Breast epithelium (tissue), 4 donors: Measurements from ENCODE around the gene MUC2. TPM values are rescaled to one million over a fixed set of nuclear protein-coding genes. Genes with fewer than 3 reads are reported as not detected.

Experiments used
- DNase-seq, 2 donors: peaks; one replicate each; pipeline ENCODE4 v3.0.0-alpha.2; 2019; ENCODE audit warnings: low spot score in 2 of 2
- H3K27ac ChIP-seq, 2 donors: fragments of 200-600 bp; sonication (generic) in 1 of 2; one replicate each; pipeline ENCODE4 v1.5.1; 2016 to 2019; ENCODE audit warnings: mild to moderate bottlenecking in 1 of 2
- H3K27me3 ChIP-seq, 2 donors: fragments of 200-600 bp; sonication (generic) in 1 of 2; one replicate each; pipeline versions ENCODE4 v1.5.1 to v1.6.0; 2017 to 2019; ENCODE audit warnings: control low read depth in 1 of 2, mild to moderate bottlenecking in 1 of 2
- H3K36me3 ChIP-seq: fragments of 200-600 bp; one replicate; pipeline ENCODE4 v1.5.1; 2019
- H3K4me1 ChIP-seq, 2 donors: fragments of 200-600 bp; sonication (generic); one replicate each; pipeline ENCODE4 v1.5.1; 2016 to 2019; ENCODE audit warnings: control low read depth in 1 of 2
- H3K4me3 ChIP-seq, 3 donors: fragments of 200-600 bp; sonication (generic); 1 replicate in 2 of 3; 2 replicates in 1 of 3; pipeline ENCODE4 v1.5.1; 2016 to 2019; ENCODE audit warnings: mild to moderate bottlenecking in 3 of 3, moderate library complexity in 2 of 3
- H3K9me3 ChIP-seq, 2 donors: fragments of 200-600 bp; sonication (generic) in 1 of 2; one replicate each; pipeline ENCODE4 v1.5.1; 2016 to 2019; ENCODE audit warnings: control low read depth in 1 of 2
- POLR2A ChIP-seq: fragments of 450-650 bp; IDR thresholded peaks from one replicate; pipeline ENCODE4 v1.6.1; 2016; ENCODE audit warnings: antibody characterized with exemption, mild to moderate bottlenecking, moderate library complexity
- POLR2AphosphoS5 ChIP-seq, 3 donors: sonication (generic); formaldehyde crosslinking; IDR thresholded peaks; one replicate each; pipeline ENCODE4 v1.6.1; 2017; ENCODE audit warnings: antibody characterized with exemption in 3 of 3
- intact Hi-C: fragments of 100-400 bp; cut with DNase I; formaldehyde crosslinking; loops from one replicate; pipeline ENCODE4 v1.15.1; 2023; ENCODE audit warnings: low total_unique reads
- total RNA-seq, 3 donors: library from RNA; depleted of rRNA; stranded (reverse); fragments of >200 nt; gene quantifications; one replicate each; pipeline ENCODE4 v1.1.0, GENCODE V29; 2016
- TF ChIP-seq, protein P1 (sequence below), 3 donors: fragments of 450-650 bp; IDR thresholded peaks; one replicate each; pipeline ENCODE4 v1.5.1; 2016 to 2017; ENCODE audit warnings: antibody characterized with exemption in 3 of 3, mild to moderate bottlenecking in 3 of 3, moderate library complexity in 3 of 3

MUC2 gene
- total RNA-seq, 3 donors from 2014 or later: 0.66 TPM; not detected in 2

DNA sequence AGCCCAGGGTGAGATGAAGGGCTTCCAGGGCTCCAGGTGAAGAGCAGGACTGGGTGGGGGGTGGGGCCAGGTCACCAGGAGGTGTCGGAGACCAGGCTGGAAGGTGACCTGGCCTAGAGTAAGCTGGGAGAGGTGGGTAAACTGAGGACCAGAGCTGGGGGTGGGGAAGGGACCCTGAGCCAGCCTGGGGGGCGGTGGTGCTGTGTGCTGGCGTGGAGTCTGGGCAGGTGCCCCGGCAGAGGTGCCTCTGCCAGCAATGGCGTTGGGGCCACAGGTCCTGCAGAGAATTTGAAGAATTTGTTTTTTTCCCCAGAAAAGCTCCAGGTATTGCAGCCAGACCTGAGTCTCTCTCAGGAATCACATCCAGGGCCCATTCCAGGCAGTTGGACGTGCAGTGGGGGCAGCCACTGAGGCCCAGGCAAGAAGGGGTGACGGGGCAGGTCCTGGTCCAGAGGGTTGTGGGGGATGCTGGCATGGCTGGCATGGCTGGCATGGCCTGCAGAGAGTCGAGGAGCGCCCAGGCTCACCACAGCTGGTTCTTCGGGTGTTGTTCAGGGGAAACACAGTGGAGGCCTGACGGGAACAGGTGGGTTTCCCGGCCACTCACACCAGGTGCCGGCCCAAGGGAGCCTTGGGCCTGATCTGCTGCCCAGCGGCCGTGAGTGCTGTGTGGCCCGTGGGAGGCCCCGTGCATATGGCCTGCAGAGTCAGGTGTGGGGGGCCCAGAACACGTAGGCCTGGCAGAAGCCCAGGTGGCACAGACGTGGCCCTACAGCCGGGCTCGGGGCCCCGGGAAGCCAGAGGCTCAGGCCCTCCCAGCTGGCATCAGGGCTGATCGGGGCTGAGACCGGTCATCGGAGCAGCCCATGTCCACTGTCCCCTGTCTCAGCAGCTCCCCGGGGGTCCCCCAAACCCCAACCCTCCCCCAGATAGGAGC is 31.8 kb upstream of the MUC2 start:
- no peaks in the 10 kb centered on the region for H3K9me3 ChIP-seq
- DNase-seq: no peak
- H3K4me1 ChIP-seq: no peaks in the 10 kb centered on the region
- TF ChIP-seq POLR2AphosphoS5 (IDR thresholded peaks at IDR 0.05): no peak
- TF ChIP-seq, protein P1, sequence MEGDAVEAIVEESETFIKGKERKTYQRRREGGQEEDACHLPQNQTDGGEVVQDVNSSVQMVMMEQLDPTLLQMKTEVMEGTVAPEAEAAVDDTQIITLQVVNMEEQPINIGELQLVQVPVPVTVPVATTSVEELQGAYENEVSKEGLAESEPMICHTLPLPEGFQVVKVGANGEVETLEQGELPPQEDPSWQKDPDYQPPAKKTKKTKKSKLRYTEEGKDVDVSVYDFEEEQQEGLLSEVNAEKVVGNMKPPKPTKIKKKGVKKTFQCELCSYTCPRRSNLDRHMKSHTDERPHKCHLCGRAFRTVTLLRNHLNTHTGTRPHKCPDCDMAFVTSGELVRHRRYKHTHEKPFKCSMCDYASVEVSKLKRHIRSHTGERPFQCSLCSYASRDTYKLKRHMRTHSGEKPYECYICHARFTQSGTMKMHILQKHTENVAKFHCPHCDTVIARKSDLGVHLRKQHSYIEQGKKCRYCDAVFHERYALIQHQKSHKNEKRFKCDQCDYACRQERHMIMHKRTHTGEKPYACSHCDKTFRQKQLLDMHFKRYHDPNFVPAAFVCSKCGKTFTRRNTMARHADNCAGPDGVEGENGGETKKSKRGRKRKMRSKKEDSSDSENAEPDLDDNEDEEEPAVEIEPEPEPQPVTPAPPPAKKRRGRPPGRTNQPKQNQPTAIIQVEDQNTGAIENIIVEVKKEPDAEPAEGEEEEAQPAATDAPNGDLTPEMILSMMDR (IDR thresholded peaks at IDR 0.05): no peak
- no peak for TF ChIP-seq POLR2A
- no peaks in the 10 kb centered on the region for H3K36me3 ChIP-seq
- H3K27ac ChIP-seq: no peak overlapping the region
- peaks cover 0 to 28% of the 10 kb centered on the region in 2 donors for H3K27me3 ChIP-seq
- H3K4me3 ChIP-seq: no peak overlapping the region
- intact Hi-C loops: no loop called here

GRCh38 chr11:1043563-1044096 is 31.0 kb upstream of the MUC2 start:
- H3K27ac ChIP-seq: no peak overlapping the region

GRCh38 chr11:1044160-1044559 is 30.5 kb upstream of the MUC2 start:
- Histone ChIP-seq H3K9me3 (no peaks in the 10 kb centered on the region), H3K4me1 (no peaks in the 10 kb centered on the region), H3K36me3 (no peaks in the 10 kb centered on the region), H3K27ac (no peak overlapping the region), H3K4me3 (no peak overlapping the region), H3K27me3 (peaks cover 0 to 25% of the 10 kb centered on the region in 2 donors)
- no peak for DNase-seq
- intact Hi-C loops: no loop called here
- TF ChIP-seq, protein P1 (IDR thresholded peaks at IDR 0.05): no peak
- no peak for TF ChIP-seq POLR2AphosphoS5 (IDR thresholded peaks at IDR 0.05)
- no peak for TF ChIP-seq POLR2A

More at GRCh38 chr11:1043563-1044096, 31.0 kb upstream of the MUC2 start:
- Histone ChIP-seq H3K4me1 (no peaks in the 10 kb centered on the region), H3K9me3 (no peaks in the 10 kb centered on the region), H3K4me3 (no peak overlapping the region), H3K27me3 (peaks cover 0 to 24% of the 10 kb centered on the region in 2 donors), H3K36me3 (no peaks in the 10 kb centered on the region)
- intact Hi-C loops: no loop called here
- TF ChIP-seq POLR2A: no peak
- no peak for TF ChIP-seq POLR2AphosphoS5 (IDR thresholded peaks at IDR 0.05)
- TF ChIP-seq, protein P1 (IDR thresholded peaks at IDR 0.05): no peak
- no peak for DNase-seq

GRCh38 chr11:1047595-1048156 is 27.0 kb upstream of the MUC2 start:
- Histone ChIP-seq H3K4me1 (no peaks in the 10 kb centered on the region), H3K4me3 (no peak overlapping the region), H3K9me3 (no peaks in the 10 kb centered on the region), H3K27me3 (peaks cover 0 to 13% of the 10 kb centered on the region in 2 donors), H3K27ac (no peak overlapping the region), H3K36me3 (no peaks in the 10 kb centered on the region)
- intact Hi-C loops: no loop called here
- DNase-seq: no peak
- no peak for TF ChIP-seq POLR2A
- TF ChIP-seq, protein P1 (IDR thresholded peaks at IDR 0.05): no peak
- TF ChIP-seq POLR2AphosphoS5 (IDR thresholded peaks at IDR 0.05): no peak
